Kidney glomerular epithelial cell (primary cell): Measurements from ENCODE around the gene METTL9.
"Not testable (repeated sequence)": the region's sequence is repeated elsewhere in the genome, so short reads cannot be mapped to it uniquely, and the experiment has no call there.

Experiments used
- DNase-seq: peaks from one replicate; lab custom pipeline; 2025; lab: John Stamatoyannopoulos, UW

METTL9 gene

DNA sequence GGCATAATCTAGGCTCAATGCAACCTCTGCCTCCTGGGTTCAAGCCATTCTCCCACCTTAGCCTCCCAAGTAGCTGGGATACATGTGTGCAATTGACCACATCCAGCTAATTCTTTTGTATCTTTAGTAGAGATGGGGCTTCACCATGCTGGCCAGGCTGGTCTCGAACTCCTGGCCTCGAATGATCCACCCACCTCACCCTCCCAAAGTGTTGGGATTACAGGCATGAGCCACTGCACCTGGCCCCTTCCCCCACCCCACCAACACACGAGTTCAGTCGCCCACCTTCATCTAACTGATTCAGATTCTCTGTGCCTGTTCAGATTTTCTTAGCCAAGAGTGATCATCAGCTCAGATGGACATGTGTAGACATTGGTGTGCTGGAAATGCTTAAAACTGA is 25.0 kb upstream of the METTL9 start:
- no peak for DNase-seq

DNA sequence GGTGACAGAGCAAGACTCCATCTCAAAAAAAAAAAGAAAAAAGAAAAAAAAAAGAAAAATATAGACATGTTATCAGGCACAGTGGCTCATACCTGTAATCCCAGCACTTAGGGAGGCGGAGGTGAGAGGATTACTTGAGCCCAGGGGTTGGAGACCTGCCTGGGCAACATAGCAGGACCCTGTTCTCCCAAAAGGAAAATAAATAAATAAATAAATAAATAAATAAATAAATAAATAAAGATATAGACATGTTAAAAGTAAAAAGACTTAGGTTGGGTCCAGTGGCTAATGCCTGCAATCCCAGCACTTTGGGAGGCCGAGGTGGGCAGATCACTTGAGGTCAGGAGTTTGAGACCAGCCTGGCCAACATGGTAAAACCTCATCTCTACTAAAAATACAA is 23.1 kb upstream of the METTL9 start:
- DNase-seq = not testable (repeated sequence)

DNA sequence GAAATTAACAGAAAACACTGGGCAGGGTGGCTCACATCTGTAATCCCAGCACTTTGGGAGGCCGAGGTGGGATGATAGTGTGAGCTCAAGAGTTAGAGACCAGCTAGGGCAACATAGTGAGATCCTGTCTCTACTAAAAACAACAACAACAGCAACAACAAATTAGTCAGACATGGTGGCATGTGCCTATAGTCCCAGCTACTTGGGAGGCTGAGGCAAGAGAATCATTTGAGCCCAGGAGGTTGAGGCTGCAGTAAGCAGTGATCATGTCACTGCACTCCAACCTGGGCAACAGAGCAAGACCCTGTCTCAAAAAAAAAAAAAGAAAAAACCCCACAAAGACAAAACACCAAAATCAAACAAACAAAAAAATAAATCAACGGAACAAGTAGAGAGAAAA is 21.9 kb upstream of the METTL9 start:
- DNase-seq = not testable (repeated sequence)

DNA sequence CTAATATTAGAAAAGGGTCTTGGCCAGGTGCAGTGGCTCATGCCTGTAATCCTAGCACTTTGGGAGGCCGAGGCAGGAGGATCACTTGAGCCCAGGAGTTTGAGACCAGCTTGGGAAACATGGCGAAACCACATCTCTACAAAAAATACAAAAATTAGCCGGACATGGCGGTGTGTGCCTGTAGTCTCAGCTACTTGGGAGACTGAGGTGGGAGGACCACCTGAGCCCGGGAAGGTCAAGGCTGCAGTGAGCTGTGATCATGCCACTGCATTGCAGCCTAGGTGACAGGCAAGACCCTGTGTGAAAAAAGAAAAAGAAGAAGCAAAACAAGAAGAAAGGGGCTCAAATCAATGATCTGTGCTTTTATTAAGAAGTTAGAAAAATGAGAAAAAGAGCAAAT is 21.1 kb upstream of the METTL9 start:
- not testable (repeated sequence) for DNase-seq

DNA sequence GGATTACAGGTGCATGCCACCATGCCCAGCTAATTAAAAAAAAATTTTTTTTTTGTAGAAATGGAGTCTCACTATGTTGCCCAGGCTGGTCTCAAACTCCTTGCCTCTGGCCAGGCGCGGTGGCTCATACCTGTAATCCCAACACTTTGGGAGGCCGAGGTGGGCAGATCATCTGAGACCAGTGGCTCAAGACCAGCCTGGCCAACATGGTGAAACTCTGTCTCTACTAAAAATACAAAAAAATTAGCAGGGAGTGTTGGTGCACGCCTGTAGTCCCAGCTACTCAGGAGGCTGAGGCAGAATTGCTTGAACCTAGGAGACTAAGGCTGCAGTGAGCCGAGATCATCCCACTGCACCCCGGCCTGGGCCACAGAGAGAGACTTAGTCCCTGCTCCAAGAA is 19.2 kb upstream of the METTL9 start:
- DNase-seq = not testable (repeated sequence)

DNA sequence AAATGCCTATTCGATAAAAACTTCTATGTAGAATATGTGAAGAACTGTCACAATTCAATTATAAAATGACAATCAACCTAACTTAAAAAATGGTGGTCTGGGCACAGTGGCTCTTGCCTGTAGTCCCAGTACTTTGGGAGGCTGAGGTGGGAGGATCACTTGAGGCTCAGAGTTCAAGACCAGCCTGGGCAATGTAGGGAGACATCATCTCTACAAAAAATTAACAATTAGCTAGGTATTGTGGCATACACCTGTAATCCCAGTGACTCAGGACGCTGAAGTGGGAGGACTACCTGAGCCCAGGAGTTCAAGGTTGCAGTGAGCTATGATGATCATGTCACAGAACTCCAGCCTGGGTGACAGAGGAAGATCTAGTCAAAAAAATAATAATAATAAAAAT is 18.6 kb upstream of the METTL9 start:
- DNase-seq = no peak

DNA sequence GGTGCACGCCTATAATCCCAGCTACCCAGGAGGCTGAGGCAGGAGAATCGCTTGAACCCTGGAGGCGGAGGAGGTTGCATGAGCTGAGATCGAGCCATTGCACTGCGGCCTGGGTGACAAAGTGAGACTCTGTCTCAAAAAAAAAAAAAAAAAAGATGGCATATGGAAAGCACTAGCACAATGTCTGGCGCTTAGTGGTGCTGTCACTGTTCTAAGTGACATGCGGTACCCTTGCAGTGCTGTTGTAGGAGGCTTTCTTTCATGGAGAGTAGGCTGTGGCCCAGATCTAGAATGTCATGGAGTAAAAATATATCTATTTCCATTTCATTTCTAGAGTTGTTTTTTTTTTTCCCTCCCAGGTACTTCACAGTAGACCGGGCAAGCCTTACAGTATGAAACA is 14.6 kb upstream of the METTL9 start:
- no peak for DNase-seq

DNA sequence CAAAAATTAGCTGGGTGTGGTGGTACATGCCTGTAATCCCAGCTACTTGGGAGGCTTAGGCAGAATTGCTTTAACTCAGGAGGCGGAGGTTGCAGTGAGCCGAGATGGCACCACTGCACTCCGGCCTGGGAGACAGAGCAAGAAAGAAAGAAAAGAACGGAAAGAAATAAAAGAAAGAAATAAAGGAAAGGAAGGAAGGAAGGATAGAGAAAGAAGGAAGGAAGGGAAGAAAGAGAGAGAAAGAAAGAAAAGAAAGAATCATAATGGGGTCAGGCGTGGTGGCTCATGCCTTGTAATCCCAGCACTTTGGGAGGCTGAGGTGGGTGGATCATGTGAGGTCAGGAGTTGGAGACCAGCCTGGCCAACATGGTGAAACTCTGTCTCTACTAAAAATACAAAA is 10.8 kb upstream of the METTL9 start:
- not testable (repeated sequence) for DNase-seq

DNA sequence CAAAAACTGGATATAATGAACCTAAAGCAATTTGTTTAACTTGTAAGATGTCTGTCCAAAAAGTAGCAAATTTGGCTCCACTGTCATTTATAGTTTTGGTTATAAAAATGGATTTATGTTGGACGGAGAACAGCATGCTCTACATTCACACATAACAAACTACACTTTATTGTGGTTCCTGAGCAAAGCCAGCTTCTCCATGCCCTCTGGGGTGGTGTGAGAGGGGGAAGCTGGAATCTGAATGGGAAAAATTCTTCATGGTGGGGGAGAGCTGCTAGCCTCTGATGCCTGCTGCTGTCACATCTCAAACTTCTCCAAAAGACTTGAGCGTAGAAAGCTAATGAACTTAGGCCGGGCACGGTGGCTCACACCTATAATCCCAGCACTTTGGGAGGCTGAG is 9.8 kb upstream of the METTL9 start:
- DNase-seq = no peak

DNA sequence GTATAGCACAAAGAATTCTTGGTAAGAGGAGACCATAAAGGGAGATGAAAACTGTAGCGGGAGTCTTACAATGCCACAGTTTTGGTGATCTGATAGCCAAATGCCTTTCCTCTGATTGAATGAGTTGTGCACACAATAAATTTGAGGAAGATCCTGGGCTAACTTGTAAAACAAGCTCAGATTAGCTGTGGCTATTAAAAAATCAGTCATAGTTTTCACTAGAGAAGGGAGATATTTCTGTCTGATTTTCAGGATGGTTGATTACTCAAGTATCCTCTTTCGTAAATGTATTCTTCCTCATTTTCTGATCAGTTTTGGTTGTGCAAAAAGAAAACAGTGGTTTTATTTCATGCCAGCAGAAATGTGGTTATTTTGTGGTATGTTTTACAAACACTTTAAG is 9.1 kb upstream of the METTL9 start:
- DNase-seq = no peak

DNA sequence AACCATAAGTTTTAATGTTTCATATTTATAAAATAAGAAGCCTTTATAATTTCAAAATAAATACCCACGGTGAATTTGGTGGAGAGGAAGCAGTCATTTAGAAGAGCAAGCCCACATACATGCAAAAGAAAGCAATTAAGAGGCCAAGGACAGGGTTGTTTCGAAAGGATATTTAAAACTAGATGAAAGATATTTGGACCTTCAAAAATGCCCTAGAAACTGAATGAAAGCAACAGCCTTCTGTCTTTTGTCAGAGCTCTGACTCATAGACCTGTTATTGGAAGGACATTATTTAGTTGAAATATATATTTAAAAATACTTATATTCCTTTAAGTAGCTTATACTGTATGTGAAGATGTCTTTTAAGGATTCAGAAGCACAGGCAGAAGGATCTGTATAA is 8.6 kb upstream of the METTL9 start:
- DNase-seq = no peak

DNA sequence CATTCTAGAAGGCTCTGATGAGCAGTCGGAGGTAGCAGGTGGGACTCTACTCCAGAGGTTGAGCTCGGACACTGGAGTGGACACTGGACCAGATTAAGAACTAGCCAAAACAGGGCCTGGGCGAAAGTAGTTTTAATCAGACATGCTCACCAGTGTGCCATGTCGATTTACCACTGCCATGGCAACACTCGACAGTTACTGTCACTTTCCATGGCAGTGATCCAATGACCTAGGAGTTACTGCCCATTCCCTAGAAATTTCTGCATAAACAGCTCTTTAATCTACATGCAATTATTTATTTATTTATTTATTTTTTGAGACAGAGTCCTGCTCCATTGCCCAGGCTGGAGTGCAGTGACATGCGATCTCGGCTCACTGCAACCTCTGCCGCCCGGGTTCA is 7.2 kb upstream of the METTL9 start:
- no peak for DNase-seq

DNA sequence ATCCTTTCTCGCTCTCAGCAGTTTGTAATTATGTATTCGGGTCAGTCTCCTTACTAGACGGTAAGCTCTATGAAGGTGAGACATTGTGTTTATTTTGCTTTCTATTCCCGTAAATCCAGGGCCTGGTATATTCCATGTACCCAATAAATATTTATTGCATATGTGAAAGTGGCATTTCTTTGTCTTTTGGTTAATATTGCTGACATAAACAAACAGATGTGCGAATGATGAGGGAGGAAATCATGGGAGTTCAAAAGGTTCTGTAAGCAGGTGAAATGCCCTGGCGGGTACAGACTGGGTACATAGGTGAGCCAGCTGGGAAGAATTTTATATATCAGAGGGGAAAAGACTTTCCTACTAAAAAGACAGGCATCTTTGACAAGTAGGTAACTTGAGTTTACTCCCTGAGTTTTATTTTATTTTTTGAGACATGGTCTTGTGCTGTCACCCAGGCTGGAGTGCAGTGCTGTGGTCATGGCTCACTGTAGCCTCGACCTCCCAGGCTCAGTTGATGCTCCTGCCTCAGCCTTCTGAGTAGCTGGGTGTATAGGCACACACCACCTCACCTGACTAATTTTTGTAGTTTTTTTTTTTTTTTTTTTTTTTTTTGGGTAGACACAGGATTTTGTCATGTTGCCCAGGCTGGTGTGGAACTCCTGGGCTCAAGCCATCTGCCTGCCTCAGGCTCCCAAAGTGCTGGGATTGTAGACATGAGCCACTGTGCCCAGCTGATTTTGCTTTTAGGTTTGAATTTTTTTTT is 5.7 kb upstream of the METTL9 start:
- no peak for DNase-seq

DNA sequence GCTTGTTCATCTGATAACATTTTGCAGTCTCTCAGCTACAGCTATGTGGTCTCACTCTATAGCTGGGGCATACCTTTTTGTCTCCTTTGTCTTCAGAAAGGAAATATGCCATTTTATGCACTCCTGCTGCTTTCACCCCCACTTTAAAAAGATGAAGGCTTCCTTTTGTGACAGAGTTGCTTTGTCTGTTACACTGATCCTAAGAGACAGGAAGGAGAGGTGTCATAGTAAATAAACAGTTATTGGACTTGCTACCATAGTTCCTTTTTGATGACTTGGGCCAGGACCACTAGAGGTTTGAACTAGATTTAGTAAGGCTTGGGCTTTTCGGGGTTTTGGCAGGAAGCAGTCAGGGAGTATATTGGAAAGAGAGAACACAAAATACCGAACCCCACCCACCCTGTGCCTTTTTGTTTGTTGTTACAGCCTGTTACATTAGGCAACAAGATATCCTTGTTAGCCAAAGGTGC is 1.8 kb upstream of the METTL9 start:
- no peak for DNase-seq

DNA sequence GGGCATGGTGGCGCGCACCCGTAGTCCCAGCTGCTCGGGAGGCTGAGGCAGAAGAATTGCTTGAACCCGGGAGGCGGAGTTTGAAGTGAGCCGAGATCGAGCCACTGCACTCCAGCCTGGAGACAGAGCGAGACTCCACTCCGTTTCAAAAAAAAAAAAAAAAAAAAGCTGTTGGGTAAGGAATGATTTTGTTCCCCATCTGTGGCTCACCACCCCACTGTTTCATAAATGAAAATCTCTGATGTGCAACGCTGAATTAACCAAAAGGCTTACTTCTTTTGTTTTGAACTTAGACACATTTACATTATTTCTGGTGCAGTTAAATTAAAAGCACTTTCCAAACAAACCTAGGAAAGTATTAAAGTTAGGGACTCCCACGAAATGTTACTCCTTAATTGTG is 1.2 kb upstream of the METTL9 start:
- DNase-seq = no peak

DNA sequence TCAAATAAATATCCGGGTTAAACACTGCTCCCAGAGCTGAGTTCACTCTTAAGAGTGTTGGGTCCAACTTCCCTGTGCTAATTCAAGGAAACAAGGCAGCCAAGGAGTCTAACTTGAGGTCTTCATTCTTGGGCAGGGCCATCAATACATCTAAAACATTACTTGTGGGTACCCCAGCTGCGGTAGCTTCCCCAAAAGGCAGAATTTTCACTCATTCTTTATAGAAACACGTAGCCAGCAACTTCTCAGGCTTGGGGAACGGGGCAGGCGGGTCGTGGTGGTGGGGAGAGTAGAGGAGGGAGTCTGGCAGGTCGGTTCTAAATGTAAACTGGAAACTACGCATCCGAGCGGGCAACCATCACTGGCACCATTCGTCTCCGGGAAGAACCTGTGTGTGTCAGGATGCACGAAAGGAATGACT is 666 bp upstream of the METTL9 start:
- no peak for DNase-seq

DNA sequence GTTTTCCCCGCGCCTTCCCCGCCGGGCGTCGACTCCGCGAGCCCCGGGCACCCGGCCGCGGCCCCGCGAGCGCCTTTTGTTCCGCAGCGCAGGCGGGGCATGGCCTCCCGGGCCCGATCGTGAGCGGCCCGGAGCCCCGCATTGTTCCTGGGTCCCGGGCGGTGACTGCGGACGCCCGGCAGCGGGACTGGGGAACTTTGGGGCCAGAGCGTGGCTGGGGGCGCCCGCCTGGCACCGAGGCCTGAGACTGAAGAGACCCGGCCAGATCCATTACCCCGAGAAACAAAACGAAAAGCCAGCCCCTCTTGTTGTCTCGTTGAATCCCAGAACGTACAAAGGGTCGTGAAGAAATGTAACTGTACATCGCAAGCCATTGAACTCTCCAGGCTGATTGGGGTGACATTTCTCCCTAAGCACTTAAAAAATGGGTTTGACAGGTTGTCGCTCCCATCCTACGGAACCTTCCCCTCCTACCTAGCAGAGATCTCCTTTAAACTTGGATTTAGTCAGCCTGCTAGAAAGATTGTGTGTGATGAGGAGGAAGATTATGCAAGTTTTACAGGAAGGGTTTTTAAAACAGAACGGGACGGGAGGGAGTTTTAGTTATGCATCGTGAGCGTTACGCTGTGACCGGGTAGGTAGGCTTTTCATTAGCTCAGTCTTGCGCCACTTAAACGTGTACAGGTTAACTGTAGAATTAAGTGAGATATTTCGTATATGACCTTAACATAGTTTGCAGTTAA is 825 bp downstream of the METTL9 start:
- DNase-seq = peak; percentile 31

DNA sequence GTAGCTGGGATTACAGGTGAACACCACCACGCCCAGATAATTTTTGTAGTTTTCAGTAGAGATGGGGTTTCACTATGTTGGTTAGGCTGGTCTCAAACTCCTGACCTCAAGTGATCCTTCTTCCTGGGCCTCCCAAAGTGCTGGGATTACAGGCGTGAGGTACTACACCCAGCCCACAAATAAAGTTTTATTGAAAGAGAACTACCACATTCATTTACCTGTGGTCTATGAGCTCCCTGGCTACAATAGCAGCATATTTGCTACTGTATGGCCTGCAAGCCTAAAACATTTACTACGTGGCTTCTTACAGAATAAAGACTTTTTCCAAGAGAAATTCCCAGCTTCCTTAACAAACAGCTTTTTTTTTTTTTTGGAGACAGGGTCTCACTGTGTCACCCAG is 3.4 kb downstream of the METTL9 start:
- DNase-seq = no peak

DNA sequence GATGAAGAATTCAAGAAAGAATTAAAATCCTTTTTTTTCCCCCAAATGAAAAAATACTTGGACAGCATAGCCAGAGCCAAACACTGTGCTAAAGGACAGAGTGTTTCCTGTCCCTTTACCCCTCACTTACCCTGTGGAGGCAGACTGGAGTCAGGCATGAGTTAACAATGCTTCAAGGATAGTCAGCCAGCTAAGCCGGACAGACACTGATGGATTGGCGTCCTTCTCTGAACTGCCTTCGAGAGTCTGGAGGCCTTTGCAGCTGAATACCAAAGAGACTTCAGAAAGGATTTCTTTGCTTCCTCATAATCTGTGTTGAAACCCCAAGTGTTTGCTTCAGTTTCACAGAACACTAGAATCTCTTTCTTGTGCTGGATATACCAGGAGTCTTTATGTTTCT is 4.6 kb downstream of the METTL9 start:
- DNase-seq = peak; percentile 50

DNA sequence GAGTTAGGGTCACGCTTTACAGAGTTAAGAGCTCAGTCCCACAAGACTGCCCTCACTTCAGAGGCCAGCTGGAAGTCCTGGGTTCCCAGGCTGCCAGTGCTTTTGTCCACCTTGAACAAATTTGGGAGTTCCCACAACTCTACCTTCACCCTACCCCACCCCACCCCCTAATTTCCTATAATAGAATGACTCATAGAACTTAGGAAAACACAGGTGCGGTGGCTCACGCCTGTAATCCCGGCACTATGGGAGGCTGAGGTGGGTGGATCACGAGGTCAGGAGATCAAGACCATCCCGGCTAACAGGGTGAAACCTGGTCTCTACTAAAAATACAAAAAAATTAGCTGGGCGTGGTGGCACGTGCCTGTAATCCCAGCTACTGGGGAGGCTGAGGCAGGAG is 6.5 kb downstream of the METTL9 start:
- DNase-seq = not testable (repeated sequence)

DNA sequence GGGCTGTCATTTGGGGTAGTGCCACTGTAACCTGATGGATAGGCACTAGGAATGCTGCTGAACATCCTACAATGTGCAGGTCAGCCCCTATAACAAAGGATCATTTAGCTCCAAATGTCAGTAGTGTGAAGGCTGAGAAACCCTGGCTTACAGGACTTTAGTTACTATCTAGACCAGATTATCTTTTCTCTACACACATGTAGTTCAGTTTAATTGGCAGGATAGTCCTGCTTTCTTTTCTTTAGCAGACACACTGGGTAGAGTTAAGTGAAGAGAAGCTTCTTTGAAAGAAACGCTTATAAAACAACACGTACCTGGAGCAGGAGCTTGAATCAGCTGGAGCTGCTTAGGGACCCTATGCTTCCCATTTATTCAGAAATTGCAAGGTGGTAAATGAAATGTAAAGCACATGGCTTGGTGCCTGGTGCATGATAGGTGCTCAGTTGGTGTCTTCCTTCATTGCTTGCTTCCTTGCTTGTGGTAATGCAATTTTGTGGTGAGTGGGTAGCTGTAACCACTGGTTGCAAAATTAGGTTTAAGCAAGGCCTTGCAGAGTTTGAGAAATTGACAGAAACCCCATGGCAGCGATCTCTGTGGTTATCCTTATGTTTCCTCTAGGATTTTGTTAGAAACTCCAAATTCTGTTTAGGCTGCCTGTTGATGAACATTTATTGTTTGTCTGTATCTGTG is 9.4 kb downstream of the METTL9 start:
- DNase-seq = no peak

DNA sequence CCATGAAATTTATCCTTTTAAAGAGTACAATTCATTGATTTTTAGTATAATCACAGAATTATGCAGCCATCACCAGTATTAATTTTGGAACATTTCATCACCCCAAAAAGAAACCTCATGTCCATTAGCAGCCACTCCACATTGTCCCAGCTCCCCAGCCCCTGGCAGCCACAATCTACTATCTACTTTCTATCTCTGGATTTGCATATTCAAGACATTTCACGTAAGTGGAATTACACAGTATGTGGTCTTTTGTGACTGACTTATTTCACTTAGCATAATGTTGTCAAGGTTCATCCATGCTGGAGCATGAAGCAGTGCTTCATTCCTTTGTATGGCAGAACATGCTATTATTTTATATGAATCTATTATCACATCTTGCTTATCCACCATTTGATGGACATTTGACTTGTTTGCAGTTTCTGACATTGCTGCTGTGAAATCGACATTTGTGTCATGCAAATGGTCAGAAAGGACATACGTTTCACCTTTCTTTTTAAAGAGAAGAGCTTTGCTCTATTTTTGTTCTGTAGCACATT is 10.7 kb downstream of the METTL9 start:
- no peak for DNase-seq

DNA sequence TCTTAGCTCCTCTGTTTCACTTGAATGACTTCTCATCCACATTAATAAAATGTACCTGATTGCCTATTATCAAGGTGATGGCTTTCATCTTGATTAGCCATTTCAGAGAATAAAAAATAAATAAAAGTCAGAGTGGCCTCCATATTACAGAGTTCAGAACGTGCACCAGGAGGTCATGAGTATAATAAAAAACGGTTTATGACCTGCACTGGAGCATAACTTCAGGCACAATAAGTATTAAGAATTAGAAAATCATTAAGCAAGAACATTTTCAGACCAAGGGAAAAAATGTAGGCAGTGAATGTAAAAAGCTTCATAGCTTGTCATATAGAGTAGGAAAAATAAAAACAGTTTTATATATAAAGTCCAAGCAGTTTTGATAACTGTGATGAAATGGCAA is 11.4 kb downstream of the METTL9 start:
- no peak for DNase-seq
